ENCODE results near the gene BIN2. TPM values are rescaled to one million over a fixed set of nuclear protein-coding genes. Genes with fewer than 3 reads are reported as not detected.
"Not testable (repeated sequence)": the region's sequence is repeated elsewhere in the genome, so short reads cannot be mapped to it uniquely, and the experiment has no call there.

The BIN2 gene
- polyA plus RNA-seq, 1 experiment: 0.04 TPM

DNA sequence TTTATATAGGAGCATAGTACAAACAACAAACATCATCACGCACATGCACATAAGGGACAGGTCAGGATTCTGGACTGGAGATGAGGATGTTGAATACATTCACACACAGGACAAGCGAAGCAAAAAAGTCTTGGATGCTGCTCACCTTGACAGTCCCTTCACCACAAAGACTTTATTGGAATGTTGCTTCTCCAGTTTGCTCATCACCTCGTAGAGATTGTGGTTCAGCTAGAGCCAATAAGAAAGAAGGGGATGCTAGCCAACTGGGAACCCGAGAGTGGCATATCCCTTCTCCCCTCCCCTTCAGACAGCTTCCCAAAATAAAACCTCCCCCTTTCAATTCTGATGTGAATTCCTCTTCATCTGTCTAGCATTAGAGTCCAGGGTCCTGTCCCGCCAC lies 28.3 kb downstream of the BIN2 start:
- CTCF ChIA-PET: no interaction called here
- Histone ChIP-seq H3K4me3 (ENCODE audit: low read depth, low read length) (no peak overlapping the region), H3K27ac (ENCODE audit: low read depth, low read length) (no peak overlapping the region), H3K9me3 (ENCODE audit: control insufficient read depth, insufficient read depth, low read length) (no peaks in the 10 kb centered on the region), H3K27me3 (ENCODE audit: control insufficient read depth, insufficient read depth, low read length) (no peaks in the 10 kb centered on the region)
- TF ChIP-seq, protein P1, sequence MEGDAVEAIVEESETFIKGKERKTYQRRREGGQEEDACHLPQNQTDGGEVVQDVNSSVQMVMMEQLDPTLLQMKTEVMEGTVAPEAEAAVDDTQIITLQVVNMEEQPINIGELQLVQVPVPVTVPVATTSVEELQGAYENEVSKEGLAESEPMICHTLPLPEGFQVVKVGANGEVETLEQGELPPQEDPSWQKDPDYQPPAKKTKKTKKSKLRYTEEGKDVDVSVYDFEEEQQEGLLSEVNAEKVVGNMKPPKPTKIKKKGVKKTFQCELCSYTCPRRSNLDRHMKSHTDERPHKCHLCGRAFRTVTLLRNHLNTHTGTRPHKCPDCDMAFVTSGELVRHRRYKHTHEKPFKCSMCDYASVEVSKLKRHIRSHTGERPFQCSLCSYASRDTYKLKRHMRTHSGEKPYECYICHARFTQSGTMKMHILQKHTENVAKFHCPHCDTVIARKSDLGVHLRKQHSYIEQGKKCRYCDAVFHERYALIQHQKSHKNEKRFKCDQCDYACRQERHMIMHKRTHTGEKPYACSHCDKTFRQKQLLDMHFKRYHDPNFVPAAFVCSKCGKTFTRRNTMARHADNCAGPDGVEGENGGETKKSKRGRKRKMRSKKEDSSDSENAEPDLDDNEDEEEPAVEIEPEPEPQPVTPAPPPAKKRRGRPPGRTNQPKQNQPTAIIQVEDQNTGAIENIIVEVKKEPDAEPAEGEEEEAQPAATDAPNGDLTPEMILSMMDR (IDR thresholded peaks at IDR 0.05; ENCODE audit: low read depth, low read length): no peak
- DNase-seq (ENCODE audit: low read depth, low spot score): no peak
- POLR2A ChIA-PET: interaction anchor here (0.7 kb wide), 1 partner anchor 212 kb away, joined by 4 read pairs; no protein-coding TSS in a partner anchor

DNA sequence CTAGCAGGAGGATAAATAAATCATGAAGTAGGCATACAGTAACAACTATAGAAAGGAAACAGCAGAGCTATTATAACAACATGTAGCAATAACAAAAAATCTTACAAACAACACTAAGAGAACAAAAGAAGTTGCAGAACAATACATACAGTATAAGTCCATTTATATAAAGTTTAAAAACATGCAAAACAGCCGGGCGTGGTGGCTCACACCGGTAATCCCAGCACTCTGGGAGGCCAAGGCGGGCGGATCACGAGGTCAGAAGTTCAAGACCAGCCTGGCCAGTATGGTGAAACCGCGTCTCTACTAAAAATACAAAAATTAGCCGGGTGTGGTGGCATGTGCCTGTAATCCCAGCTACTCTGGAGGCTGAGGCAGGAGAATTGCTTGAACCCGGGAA lies 29.9 kb downstream of the BIN2 start:
- H3K4me3 ChIP-seq (ENCODE audit: low read depth, low read length); H3K9me3 ChIP-seq (ENCODE audit: control insufficient read depth, insufficient read depth, low read length); DNase-seq (ENCODE audit: low read depth, low spot score); H3K27me3 ChIP-seq (ENCODE audit: control insufficient read depth, insufficient read depth, low read length); H3K27ac ChIP-seq (ENCODE audit: low read depth, low read length); CTCF ChIA-PET; POLR2A ChIA-PET: not testable (repeated sequence)

DNA sequence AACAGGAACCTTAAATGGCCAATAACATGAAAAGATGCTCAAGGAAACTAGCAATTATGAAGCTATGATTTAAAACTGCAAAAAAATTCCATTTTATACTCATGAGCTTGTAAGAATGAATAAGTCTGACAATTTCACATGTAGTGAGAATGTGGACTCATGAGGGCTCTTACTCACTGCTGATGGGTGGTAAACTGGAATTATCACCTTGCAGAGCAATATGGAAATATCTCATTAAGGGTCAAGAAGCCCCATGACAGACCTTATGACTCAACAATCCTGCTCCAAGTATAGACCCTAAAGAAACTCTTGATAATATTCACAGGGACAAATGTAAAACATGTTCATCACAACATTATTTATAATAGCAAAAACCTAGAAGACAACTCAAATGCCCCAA lies 30.3 kb downstream of the BIN2 start:
- ChIA-PET POLR2A (no interaction called here), CTCF (no interaction called here)
- Histone ChIP-seq H3K27me3 (ENCODE audit: control insufficient read depth, insufficient read depth, low read length) (no peaks in the 10 kb centered on the region), H3K27ac (ENCODE audit: low read depth, low read length) (no peak overlapping the region), H3K4me3 (ENCODE audit: low read depth, low read length) (no peak overlapping the region), H3K9me3 (ENCODE audit: control insufficient read depth, insufficient read depth, low read length) (no peaks in the 10 kb centered on the region)
- TF ChIP-seq, protein P1 (IDR thresholded peaks at IDR 0.05; ENCODE audit: low read depth, low read length): no peak
- DNase-seq (ENCODE audit: low read depth, low spot score): no peak

DNA sequence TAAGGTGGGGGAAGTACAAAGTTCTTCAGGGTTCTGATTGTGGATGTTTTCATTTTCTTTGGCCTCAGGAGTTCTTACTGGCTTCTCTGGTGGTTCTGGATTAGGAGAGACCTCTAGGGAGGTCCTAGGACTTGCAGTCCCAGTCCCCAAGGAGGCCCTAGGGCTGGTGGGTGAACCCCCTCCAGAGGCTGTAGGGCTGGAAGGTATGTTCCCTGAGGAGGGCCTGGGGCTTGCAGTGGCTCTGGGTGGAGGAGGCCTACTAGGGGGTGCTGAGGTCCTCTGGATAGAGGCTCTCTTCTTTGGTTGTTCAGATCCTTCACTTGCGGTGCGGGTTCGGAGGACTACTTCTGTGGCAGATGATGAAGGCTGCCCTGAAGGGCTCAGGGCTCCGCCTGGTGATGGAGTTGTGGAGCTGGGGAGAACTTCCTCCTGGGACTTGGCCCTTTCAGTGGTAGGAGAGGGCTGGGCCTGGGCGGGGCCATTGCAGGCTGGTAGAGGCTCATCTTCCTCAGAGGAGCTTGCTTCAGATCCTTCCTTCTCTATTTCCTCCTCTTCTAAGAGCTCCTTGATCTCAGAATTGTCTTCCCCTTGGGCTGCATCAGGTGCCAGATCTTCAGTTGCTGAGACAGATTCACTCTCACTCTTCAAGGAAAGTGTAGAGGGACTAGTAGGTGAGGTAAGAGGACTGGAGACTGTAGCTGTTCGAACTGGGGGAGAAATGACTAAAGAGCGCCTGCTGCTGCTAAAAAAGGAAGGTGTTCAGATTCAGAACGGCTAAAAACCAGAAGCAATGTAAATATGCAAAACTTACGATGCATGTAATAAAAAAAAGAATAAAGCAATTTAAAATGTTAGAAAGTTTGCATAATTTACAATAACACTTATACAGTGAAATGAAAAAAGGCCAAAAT lies 32.1 kb downstream of the BIN2 start:
- H3K9me3 ChIP-seq (ENCODE audit: control insufficient read depth, insufficient read depth, low read length); H3K4me3 ChIP-seq (ENCODE audit: low read depth, low read length); DNase-seq (ENCODE audit: low read depth, low spot score); H3K27me3 ChIP-seq (ENCODE audit: control insufficient read depth, insufficient read depth, low read length); H3K27ac ChIP-seq (ENCODE audit: low read depth, low read length); CTCF ChIA-PET: not testable (repeated sequence)
- POLR2A ChIA-PET: interaction anchor here (0.6 kb wide), 1 partner anchor 27 kb away, joined by 3 read pairs; no protein-coding TSS in a partner anchor

DNA sequence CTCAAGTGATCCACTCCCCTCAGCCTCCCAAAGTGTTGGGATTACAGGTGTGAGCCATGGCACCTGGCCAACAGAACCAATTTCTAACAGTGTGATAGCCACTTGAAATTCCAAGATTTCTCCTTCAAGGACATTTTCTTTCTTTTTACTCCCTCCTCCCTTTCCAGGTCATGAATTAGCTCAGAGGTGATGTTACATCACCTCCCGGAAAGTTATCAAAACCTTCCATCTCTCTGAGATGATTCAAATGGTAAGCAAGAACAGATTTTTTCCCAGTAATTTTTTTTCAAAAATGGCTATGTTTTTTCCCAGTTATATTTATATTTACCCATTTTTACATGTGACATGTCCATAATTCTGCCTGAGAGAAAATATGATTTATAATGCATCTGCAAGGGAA lies 38.1 kb downstream of the BIN2 start:
- Histone ChIP-seq H3K27ac (ENCODE audit: low read depth, low read length) (no peak overlapping the region), H3K9me3 (ENCODE audit: control insufficient read depth, insufficient read depth, low read length) (no peaks in the 10 kb centered on the region), H3K4me3 (ENCODE audit: low read depth, low read length) (no peak overlapping the region), H3K27me3 (ENCODE audit: control insufficient read depth, insufficient read depth, low read length) (no peaks in the 10 kb centered on the region)
- ChIA-PET POLR2A (no interaction called here), CTCF (no interaction called here)
- TF ChIP-seq, protein P1 (IDR thresholded peaks at IDR 0.05; ENCODE audit: low read depth, low read length): no peak
- DNase-seq (ENCODE audit: low read depth, low spot score): no peak

DNA sequence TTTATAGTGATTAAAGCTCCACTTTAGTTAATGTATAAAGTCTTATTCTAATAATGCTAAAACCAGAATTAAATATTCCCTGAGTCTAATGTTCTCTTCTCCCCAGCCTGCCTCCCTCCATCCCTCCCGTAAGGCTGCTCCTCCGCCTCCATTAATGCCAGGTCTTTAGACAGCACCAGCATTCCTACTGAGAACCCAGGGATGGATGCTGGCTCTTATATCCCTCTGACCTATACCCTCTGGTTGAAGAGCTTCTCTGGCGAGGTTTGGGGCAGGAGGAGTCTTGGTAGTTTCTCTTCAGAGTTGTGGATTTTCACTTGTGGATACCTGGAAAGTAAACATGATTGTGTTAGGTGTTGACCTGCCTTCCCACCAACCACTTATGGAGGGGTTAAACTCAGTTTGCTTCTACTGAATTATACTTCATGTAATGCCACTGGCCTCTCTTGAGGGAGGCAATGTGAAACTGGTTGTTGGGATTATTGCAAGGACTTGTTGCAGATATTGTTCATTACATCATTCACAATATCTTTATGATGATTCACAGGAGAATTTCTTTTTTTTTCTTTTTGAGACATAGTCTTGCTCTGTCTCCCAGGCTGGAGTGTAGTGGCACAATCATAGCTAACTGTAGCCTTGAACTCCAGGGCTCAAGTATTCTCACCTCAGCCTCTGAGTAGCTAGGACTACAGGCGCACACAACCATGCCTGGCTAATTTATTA lies 42.6 kb downstream of the BIN2 start:
- H3K4me3 ChIP-seq (ENCODE audit: low read depth, low read length): no peak overlapping the region
- TF ChIP-seq, protein P1 (IDR thresholded peaks at IDR 0.05; ENCODE audit: low read depth, low read length): no peak
- CTCF ChIA-PET: interaction anchor here (0.5 to 1.5 kb wide), 2 partner anchors 294 to 742 kb away, joined by 3 to 4 read pairs; no protein-coding TSS in a partner anchor
- POLR2A ChIA-PET: no interaction called here
- H3K27me3 ChIP-seq (ENCODE audit: control insufficient read depth, insufficient read depth, low read length): no peaks in the 10 kb centered on the region
- H3K9me3 ChIP-seq (ENCODE audit: control insufficient read depth, insufficient read depth, low read length): no peaks in the 10 kb centered on the region
- peak overlapping the region; percentile 24 for H3K27ac ChIP-seq (ENCODE audit: low read depth, low read length)
- DNase-seq (ENCODE audit: low read depth, low spot score): no peak

Measured in AG04450 (cell line).